Stimulated activated CD4-positive, alpha-beta T cell treated with anti-CD3 and anti-CD28 coated beads, Interleukin-4, amount 100 ng/mL, for 4 hours (primary cell): ENCODE measurements around the gene ECD.
A peak's percentile ranks its signal among the peaks of the same experiment; 100 is the strongest.

ENCODE experiments used
- DNase-seq, 2 experiments: peaks; one replicate each; pipeline ENCODE4 v3.0.0-alpha.2; 2020

The ECD gene

DNA sequence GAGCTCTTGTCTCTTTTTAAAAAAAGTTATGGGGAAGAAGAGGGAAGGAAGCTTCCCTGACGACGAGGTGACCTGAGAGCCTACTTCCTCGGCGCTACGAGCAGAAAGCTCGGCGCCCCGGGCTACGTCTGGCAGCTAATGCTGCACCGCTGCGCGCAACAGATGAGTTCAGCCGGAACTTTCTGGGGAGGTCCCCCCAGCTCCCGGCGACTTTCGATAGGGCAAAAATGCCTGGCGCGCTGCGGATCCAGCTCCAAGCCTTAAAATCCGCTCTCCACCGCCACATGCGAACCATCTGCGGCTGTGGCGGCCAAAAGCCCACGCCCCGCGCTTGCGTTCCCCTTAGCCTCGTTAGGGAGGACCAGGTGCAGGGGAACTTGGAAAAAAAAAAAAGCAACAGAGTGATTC lies 71.8 kb downstream of the ECD start:
- DNase-seq: peak; percentile 63 to 65

DNA sequence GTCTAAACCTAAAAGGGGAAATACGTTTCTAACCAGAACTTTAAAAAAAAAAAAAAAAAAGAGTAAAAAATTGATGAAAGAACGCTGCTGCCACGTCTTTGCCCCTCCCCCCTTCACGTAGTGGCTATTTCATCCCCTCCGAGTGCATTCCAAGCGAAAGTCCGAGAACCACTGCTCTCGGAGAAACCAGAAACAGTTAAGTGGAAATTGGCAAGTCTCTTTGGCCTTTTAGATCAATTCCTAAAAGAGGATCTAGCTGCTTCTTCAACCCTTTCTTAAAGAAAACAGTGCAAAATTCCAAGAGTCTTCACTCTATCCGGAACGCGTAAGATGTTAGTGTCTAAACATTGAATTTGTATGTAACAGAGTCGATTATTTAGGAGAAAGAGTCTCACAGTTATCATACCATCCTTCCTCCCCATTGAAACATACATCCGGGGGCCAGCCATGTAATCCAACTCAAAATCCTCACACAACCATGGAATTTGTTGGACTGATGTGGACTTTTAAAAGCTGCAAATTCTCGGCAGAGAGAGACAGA lies 72.3 kb downstream of the ECD start:
- DNase-seq: peak; percentile 5 to 12

DNA sequence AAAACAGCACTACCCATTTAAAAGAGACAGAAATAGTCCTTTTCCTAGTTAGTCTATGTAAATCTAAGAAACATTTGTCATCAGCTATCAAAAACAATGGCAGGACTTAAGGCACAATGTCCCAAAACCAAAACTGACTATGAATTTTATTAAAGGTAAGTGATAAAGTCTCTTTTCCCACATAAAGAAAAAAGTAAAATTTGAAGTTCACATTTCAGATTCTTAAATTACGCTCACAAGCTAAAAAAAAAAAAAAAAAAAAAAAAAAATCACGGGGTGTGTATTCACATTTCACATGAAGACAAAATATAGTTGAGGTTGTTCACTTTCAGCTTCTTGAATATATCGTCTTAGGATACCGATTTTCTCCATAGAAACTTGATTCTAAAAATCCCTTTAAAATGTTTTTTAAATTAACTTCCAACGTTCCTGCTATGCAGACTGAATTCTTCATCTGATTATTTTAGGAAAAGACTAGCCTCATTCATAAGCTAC lies 72.8 kb downstream of the ECD start:
- no peak for DNase-seq

DNA sequence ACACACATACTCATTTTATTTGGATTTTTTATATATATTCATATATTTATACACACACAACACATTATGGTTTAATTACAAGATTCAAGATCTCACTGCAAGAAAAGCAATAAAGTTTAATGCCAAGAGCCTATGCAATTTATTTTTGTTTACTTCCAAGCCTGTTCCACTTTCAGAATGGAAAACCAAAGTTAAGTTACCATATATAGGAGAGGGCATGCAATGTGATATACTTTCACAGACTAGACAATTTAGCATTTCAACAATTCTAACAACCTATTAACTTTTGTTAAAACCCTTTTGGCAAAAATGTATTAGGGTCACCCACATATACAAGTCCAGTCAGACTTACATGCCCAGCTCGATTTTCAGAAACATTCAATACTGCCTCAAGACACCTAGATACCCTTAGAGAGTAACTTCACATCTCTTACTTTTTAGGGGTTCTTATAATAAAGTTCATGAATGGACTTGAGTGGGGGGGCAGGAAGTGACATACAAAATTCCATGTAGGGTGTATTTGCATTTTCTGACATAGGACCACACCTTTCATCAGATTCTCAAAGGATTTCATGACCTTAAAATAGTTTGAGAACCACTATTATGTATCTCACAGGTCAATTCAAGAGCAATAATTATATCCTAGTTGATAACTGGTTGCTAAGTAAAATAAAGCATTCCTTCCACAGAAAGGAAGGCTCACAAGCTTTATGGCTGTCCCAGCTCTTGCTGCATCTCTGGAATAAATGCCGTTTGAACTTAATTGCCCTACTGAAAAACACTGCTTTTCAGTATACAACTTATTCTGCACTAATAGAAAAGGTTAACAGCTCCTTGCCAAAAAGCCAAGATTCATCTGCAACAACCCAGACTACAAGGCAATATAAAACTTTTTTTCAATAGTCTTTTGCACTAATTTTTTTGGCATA lies 73.6 kb downstream of the ECD start:
- DNase-seq: no peak

DNA sequence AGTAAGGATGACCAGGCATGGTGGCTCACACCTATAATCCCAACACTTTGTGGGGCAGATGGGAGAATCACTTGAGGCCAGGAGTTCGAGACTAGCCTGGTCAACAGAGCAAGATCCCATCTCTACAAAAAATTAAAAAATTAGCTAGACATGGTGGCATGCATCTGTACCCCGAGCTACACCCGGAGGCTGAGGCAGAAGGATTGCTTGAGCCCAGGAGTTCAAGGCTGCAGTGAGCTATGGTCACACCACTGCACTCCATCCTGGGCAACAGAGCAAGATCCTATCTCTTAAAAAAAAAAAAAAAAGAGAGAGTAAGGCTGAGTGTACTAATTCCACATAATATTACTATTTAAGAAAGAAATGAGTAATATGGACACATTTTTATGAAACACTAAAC lies 75.0 kb downstream of the ECD start:
- DNase-seq: no peak

DNA sequence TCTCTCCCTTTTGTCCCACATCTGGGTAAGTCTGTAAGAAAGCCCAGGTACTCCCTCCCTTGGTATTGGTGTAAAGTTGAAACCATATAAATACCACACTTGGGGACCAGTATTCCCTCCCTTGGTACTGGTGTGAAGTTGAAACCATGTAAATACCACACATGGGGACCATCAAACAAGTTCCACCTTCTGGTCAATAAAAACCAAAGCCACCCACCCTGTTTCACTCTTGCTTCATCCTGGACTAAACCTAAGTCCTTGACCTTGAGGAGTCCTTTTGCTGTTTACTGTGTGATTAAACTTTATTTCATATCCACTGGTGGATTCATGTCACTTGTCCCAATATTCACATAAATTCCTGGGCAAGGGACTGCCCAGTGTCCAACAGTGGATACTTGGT lies 79.5 kb downstream of the ECD start:
- no peak for DNase-seq

DNA sequence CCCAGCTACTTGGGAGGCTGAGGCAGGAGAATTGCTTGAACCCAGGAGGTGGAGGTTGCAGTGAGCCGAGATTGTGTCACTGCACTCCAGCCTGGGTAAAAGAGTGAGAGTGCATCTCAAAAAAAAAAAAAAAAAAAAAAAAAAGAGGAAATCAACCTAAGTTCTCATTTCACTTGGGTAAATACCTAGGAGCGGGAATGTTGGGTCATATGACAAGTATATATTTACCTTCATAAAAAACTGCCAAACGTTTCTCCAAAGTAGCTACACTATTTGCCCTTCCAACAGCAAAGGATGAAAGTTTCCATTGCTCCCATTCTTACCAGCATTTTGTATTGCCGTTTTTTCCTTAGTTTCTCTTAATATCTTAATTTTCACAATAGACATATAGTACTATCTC lies 81.0 kb downstream of the ECD start:
- no peak for DNase-seq

DNA sequence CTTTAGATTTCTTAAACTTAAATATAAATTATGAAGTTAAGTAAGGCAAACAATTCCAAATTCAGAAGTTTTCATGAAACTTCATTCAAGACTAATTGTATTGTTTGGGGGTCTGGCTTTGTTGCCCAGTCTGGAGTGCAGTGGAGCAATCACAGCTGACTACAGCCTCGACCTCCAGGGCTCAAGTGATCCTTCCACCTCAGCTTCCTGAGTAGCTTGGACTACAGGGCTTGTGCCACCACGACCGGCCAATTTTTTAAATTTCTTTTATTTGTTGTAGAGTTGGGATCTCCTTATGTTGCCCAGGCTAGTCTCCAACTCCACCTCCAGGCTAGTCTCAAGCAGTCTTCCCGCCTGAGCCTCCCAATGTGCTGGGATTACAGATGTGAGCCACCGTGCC lies 83.6 kb downstream of the ECD start:
- DNase-seq: no peak
